Measurements from ENCODE around the gene PRAMEF20. TPM values are rescaled to one million over a fixed set of nuclear protein-coding genes. Genes with fewer than 3 reads are reported as not detected.
A peak's percentile ranks its signal among the peaks of the same experiment; 100 is the strongest.

The PRAMEF20 gene
- total RNA-seq, 1 experiment from 2014 or later, result not detected

DNA sequence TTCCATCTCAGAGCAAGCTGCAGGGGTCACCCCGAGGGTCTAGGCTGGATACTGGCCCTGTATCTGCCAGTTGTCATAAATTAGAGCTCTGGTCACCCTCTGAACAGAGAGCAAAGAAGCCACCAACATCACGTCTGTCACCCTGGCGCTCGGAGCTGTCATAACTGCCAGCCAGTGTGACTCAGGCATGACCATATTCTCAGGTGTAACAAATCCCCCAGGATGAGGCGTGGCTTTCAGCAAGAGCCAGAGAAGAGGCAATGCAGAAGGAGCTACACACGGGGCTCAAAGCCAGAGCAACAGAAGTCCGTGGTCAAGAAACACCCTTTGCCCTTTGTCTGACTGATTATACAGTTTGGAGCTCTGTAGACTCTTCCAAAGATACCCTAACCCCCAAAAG is 40.0 kb downstream of the PRAMEF20 start:
- H3K4me3 ChIP-seq (ENCODE audit: low read length), result no peak overlapping the region
- H2AFZ ChIP-seq (ENCODE audit: low read length), result no peak overlapping the region
- H3K4me2 ChIP-seq (ENCODE audit: low read length), result peak overlapping the region; percentile 42; the same call in 1 of the 2 replicates
- peak; percentile 70 for DNase-seq
- no peak overlapping the region for H3K27ac ChIP-seq (ENCODE audit: low read length)
- no peak overlapping the region for H3K9ac ChIP-seq (ENCODE audit: low read length)
- H4K20me1 ChIP-seq (ENCODE audit: low read length), result no peaks in the 10 kb centered on the region
- no peaks in the 10 kb centered on the region for H3K9me2 ChIP-seq (replicated peaks; ENCODE audit: low read length)
- H3K27me3 ChIP-seq (ENCODE audit: low read length), result peaks cover 5% of the 10 kb centered on the region
- BruUV-seq (replicated peaks), result no TSS peak
- no peaks in the 10 kb centered on the region for H3F3A ChIP-seq (ENCODE audit: low read length, unreplicated experiment)
- H3K9me3 ChIP-seq (ENCODE audit: low read length), result no peaks in the 10 kb centered on the region
- no peak for TF ChIP-seq EZH2phosphoT487 (IDR thresholded peaks at IDR 0.05; ENCODE audit: borderline replicate concordance, low read length)
- no peak for TF ChIP-seq EZH2 (IDR thresholded peaks at IDR 0.05; ENCODE audit: low read length, unreplicated experiment)
- TF ChIP-seq, protein P1, sequence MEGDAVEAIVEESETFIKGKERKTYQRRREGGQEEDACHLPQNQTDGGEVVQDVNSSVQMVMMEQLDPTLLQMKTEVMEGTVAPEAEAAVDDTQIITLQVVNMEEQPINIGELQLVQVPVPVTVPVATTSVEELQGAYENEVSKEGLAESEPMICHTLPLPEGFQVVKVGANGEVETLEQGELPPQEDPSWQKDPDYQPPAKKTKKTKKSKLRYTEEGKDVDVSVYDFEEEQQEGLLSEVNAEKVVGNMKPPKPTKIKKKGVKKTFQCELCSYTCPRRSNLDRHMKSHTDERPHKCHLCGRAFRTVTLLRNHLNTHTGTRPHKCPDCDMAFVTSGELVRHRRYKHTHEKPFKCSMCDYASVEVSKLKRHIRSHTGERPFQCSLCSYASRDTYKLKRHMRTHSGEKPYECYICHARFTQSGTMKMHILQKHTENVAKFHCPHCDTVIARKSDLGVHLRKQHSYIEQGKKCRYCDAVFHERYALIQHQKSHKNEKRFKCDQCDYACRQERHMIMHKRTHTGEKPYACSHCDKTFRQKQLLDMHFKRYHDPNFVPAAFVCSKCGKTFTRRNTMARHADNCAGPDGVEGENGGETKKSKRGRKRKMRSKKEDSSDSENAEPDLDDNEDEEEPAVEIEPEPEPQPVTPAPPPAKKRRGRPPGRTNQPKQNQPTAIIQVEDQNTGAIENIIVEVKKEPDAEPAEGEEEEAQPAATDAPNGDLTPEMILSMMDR (conservative IDR thresholded peaks at IDR 0.05; ENCODE audit: low read depth, low read length), result no peak
- H3K79me2 ChIP-seq (ENCODE audit: low read length), result no peaks in the 10 kb centered on the region
- intact Hi-C loops (cut with micrococcal nuclease), result no loop called here
- peak; percentile 49 for ATAC-seq
- POLR2A ChIA-PET (ENCODE audit: unreplicated experiment), result no interaction called here
- CTCF ChIA-PET, result no interaction called here
- H3K36me3 ChIP-seq (ENCODE audit: low read depth, low read length), result no peaks in the 10 kb centered on the region
- H3K4me1 ChIP-seq (ENCODE audit: insufficient read depth, low read length), result no peaks in the 10 kb centered on the region

DNA sequence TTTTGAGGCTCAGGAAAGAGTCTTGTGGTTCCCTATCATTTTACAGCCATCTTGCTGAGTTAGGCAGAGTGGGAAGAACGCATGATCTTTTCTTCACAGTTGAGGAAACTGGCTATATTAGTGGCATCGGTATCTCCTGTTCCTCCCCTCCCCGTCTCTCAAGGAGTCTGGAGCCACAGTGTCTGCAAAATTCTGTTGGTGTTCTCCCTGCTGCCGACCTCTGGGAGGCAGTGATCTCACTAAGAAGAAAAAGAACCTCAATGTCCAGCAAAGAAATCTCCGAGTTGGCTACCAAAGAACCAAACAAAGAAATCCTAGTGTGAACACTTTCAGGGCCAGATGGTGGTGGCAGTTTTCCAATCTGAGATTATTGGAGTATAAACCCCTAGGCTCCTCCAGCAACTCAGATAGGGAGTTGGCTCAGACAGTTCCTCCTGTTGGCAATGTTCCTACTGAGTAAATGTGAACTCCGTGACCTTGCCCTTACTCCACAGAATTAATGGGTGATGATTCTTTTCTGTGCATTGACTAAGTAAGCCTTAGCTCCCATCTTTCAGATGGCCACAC is 41.2 kb downstream of the PRAMEF20 start:
- ATAC-seq, result no peak
- H3K9me3 ChIP-seq (ENCODE audit: low read length), result no peaks in the 10 kb centered on the region
- TF ChIP-seq, protein P1 (conservative IDR thresholded peaks at IDR 0.05; ENCODE audit: low read depth, low read length), result 0 out of 2 replicates have a peak, but pooled peaks have one; percentile 17
- TF ChIP-seq EZH2phosphoT487 (IDR thresholded peaks at IDR 0.05; ENCODE audit: borderline replicate concordance, low read length) (no peak), EZH2 (IDR thresholded peaks at IDR 0.05; ENCODE audit: low read length, unreplicated experiment) (no peak)
- ChIA-PET POLR2A (ENCODE audit: unreplicated experiment) (no interaction called here), CTCF (no interaction called here)
- H4K20me1 ChIP-seq (ENCODE audit: low read length), result no peaks in the 10 kb centered on the region
- no peak overlapping the region for H3K4me3 ChIP-seq (ENCODE audit: low read length)
- peak; percentile 42 for DNase-seq
- peaks cover 15% of the 10 kb centered on the region for H3K27me3 ChIP-seq (ENCODE audit: low read length)
- no peak overlapping the region for H3K27ac ChIP-seq (ENCODE audit: low read length)
- H3K4me1 ChIP-seq (ENCODE audit: insufficient read depth, low read length), result no peaks in the 10 kb centered on the region
- no peak overlapping the region for H3K9ac ChIP-seq (ENCODE audit: low read length)
- H3K4me2 ChIP-seq (ENCODE audit: low read length), result no peak overlapping the region
- intact Hi-C loops (cut with micrococcal nuclease), result no loop called here
- no peaks in the 10 kb centered on the region for H3K9me2 ChIP-seq (replicated peaks; ENCODE audit: low read length)
- no TSS peak for BruUV-seq (replicated peaks)
- H3K36me3 ChIP-seq (ENCODE audit: low read depth, low read length), result no peaks in the 10 kb centered on the region
- no peaks in the 10 kb centered on the region for H3K79me2 ChIP-seq (ENCODE audit: low read length)
- H2AFZ ChIP-seq (ENCODE audit: low read length), result no peak overlapping the region
- no peaks in the 10 kb centered on the region for H3F3A ChIP-seq (ENCODE audit: low read length, unreplicated experiment)

DNA sequence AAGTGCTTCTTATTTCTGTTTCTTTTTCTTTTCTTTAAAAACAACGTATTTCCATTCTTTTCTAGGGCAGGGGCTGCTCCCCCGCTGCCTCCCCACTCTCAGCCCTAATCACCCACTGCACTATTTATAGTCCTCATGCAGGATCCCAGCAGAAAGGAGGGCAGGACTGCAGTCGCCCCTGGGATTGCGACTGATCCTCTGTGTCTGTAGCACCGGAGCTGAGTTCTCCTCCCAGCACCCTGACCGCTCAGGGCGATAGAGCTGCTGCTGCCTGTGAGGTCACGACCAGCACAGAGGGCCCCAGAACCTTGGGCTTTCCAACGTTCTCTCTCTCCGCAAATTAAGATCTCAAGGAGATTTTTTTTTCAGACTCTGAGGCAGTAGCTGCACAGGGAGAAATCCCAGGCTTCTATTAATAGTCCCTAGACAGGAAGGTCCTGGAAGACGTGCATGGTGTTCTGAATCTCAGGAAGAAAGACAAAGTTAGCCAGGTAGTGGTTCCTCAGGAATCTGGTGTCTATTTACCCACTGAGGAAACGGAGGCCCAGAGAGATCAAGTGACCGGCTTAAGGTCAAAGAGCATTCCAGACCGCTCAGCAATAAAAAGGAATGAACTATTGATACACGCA is 46.8 kb downstream of the PRAMEF20 start:
- TF ChIP-seq EZH2 (IDR thresholded peaks at IDR 0.05; ENCODE audit: low read length, unreplicated experiment), result no peak
- TF ChIP-seq, protein P1 (conservative IDR thresholded peaks at IDR 0.05; ENCODE audit: low read depth, low read length), result no peak
- TF ChIP-seq EZH2phosphoT487 (IDR thresholded peaks at IDR 0.05; ENCODE audit: borderline replicate concordance, low read length), result no peak
- intact Hi-C loops (cut with micrococcal nuclease), result no loop called here
- ATAC-seq (no peak), DNase-seq (no peak)
- no peaks in the 10 kb centered on the region for H4K20me1 ChIP-seq (ENCODE audit: low read length)
- H3K9ac ChIP-seq (ENCODE audit: low read length), result no peak overlapping the region
- ChIA-PET CTCF (no interaction called here), POLR2A (ENCODE audit: unreplicated experiment) (no interaction called here)
- H3K4me2 ChIP-seq (ENCODE audit: low read length), result no peak overlapping the region
- no peaks in the 10 kb centered on the region for H3K79me2 ChIP-seq (ENCODE audit: low read length)
- no TSS peak for BruUV-seq (replicated peaks)
- H3K4me1 ChIP-seq (ENCODE audit: insufficient read depth, low read length), result no peaks in the 10 kb centered on the region
- no peaks in the 10 kb centered on the region for H3F3A ChIP-seq (ENCODE audit: low read length, unreplicated experiment)
- peaks cover 53% of the 10 kb centered on the region for H3K27me3 ChIP-seq (ENCODE audit: low read length)
- H3K9me2 ChIP-seq (replicated peaks; ENCODE audit: low read length), result no peaks in the 10 kb centered on the region
- H3K4me3 ChIP-seq (ENCODE audit: low read length), result no peak overlapping the region
- H3K9me3 ChIP-seq (ENCODE audit: low read length), result no peaks in the 10 kb centered on the region
- H3K36me3 ChIP-seq (ENCODE audit: low read depth, low read length), result no peaks in the 10 kb centered on the region
- no peak overlapping the region for H2AFZ ChIP-seq (ENCODE audit: low read length)
- H3K27ac ChIP-seq (ENCODE audit: low read length), result no peak overlapping the region

Measured in PC-3 (cell line).